CD4-positive, alpha-beta memory T cell (primary cell): Measurements from ENCODE around the gene SEPTIN2. TPM values are rescaled to one million over a fixed set of nuclear protein-coding genes. Genes with fewer than 3 reads are reported as not detected.
A peak's percentile ranks its signal among the peaks of the same experiment; 100 is the strongest.
"Not testable (repeated sequence)": the region's sequence is repeated elsewhere in the genome, so short reads cannot be mapped to it uniquely, and the experiment has no call there.

Experiments
- CTCF ChIA-PET: fragments of 350-600 bp; sonication (Branson Sonifier 250); formaldehyde crosslinking; loops from one replicate; lab custom pipeline; 2021; ENCODE audit warnings: inconsistent platforms; ENCODE audit not compliant: partially characterized antibody; lab: Charles Lee
- POLR2A ChIA-PET: fragments of 350-600 bp; sonication (Branson Sonifier 250); formaldehyde crosslinking; loops from one replicate; lab custom pipeline; 2021; ENCODE audit not compliant: partially characterized antibody; lab: Charles Lee
- DNase-seq, 5 donors: peaks; one replicate each; pipeline versions ENCODE4 v3.0.0 to v3.0.0-alpha.2; 2020 to 2022; ENCODE audit warnings: mixed read lengths in 1 of 5
- H3K27ac ChIP-seq: one replicate; pipeline ENCODE4 v1.7.0; 2013; ENCODE audit warnings: low read depth, low read length
- H3K27me3 ChIP-seq: 2 replicates; pipeline ENCODE4 v1.7.0; 2013; ENCODE audit warnings: mild to moderate bottlenecking, low read length, moderate library complexity; ENCODE audit not compliant: insufficient read depth
- H3K36me3 ChIP-seq: 2 replicates; pipeline ENCODE4 v1.7.0; 2013; ENCODE audit warnings: mild to moderate bottlenecking, low read length, moderate library complexity; ENCODE audit not compliant: insufficient read depth
- H3K4me1 ChIP-seq: 2 replicates; pipeline ENCODE4 v1.7.0; 2013; ENCODE audit warnings: mild to moderate bottlenecking, low read length, moderate library complexity; ENCODE audit not compliant: insufficient read depth
- H3K4me3 ChIP-seq, 2 donors: one replicate each; pipeline ENCODE4 v1.7.0; 2013; ENCODE audit warnings: low read length in 2 of 2, mild to moderate bottlenecking in 1 of 2
- H3K9me3 ChIP-seq, 2 donors: one replicate each; pipeline ENCODE4 v1.7.0; 2013; ENCODE audit warnings: low read length in 2 of 2, control low read depth in 1 of 2; ENCODE audit not compliant: control insufficient read depth in 1 of 2
- H3K27ac Mint-ChIP-seq, 7 donors: one replicate each; pipeline ENCODE4 v1.8.0; 2020 to 2021; ENCODE audit warnings: mixed read lengths in 7 of 7, mild to moderate bottlenecking in 6 of 7, inconsistent platforms in 3 of 7, moderate library complexity in 3 of 7
- H3K27me3 Mint-ChIP-seq, 2 donors: one replicate each; pipeline ENCODE4 v1.8.0; 2020 to 2021; ENCODE audit warnings: mixed read lengths in 2 of 2
- H3K36me3 Mint-ChIP-seq, 2 donors: one replicate each; pipeline ENCODE4 v1.8.0; 2020 to 2021; ENCODE audit warnings: mixed read lengths in 2 of 2, inconsistent platforms in 1 of 2, mild to moderate bottlenecking in 1 of 2
- H3K4me1 Mint-ChIP-seq, 4 donors: one replicate each; pipeline ENCODE4 v1.8.0; 2020 to 2021; ENCODE audit warnings: mixed read lengths in 4 of 4, mild to moderate bottlenecking in 1 of 4
- H3K4me3 Mint-ChIP-seq, 8 donors: one replicate each; pipeline ENCODE4 v1.8.0; 2020 to 2021; ENCODE audit warnings: mixed read lengths in 8 of 8, mild to moderate bottlenecking in 7 of 8, moderate library complexity in 6 of 8, inconsistent platforms in 3 of 8
- H3K9me3 Mint-ChIP-seq, 8 donors: one replicate each; pipeline ENCODE4 v1.8.0; 2020 to 2021; ENCODE audit warnings: mixed read lengths in 8 of 8, mild to moderate bottlenecking in 5 of 8, inconsistent platforms in 3 of 8, moderate library complexity in 1 of 8
- intact Hi-C: fragments of 100-400 bp; cut with micrococcal nuclease; formaldehyde crosslinking; loops from one replicate; pipeline ENCODE4 v1.15.1; 2023
- polyA plus RNA-seq, 2 donors: library from polyadenylated mRNA; unstranded; fragments of 300-500 nt; fragmentation: Illumina TruSeq; gene quantifications; one replicate each; pipeline ENCODE4 v1.2.3, GENCODE V29; 2021
- total RNA-seq, 2 experiments: library from RNA; stranded (reverse); gene quantifications; one replicate each; pipeline ENCODE4 v1.2.3, GENCODE V29; 2021

Gene SEPTIN2
- total and polyA plus RNA-seq, 4 experiments from 2014 or later = 187 to 362 (median 290) TPM

GRCh38 chr2:241293378-241293797, 22.3 kb upstream of the SEPTIN2 start:
- intact Hi-C loops = not testable (repeated sequence)
- POLR2A ChIA-PET = interaction anchor here (2.8 kb wide), 1 partner anchor 21 kb away, joined by 14 read pairs; the partner anchor contains the start of genes HDLBP and SEPTIN2

GRCh38 chr2:241295326-241296095, 20.2 kb upstream of the SEPTIN2 start:
- H3K27ac ChIP-seq = no peak overlapping the region
- CTCF ChIA-PET = no interaction called here
- H3K27ac Mint-ChIP-seq = peak overlapping the region in 1 of 7 donors; percentile 4
- peaks cover 34 to 75% (median 56%) of the 10 kb centered on the region in 4 donors for H3K4me1 Mint-ChIP-seq
- H3K36me3 Mint-ChIP-seq = peaks cover 3 to 7% of the 10 kb centered on the region in 2 donors
- no peaks in the 10 kb centered on the region for H3K36me3 ChIP-seq
- peaks cover 0 to 2% (median 0%) of the 10 kb centered on the region in 8 donors for H3K9me3 Mint-ChIP-seq
- no peak overlapping the region for H3K4me3 Mint-ChIP-seq
- no peak overlapping the region for H3K4me3 ChIP-seq
- POLR2A ChIA-PET = no interaction called here
- intact Hi-C loops = no loop called here
- H3K9me3 ChIP-seq = no peaks in the 10 kb centered on the region
- no peaks in the 10 kb centered on the region for H3K27me3 Mint-ChIP-seq
- H3K27me3 ChIP-seq = no peaks in the 10 kb centered on the region
- H3K4me1 ChIP-seq = peaks cover 44% of the 10 kb centered on the region
- no peak for DNase-seq

More at GRCh38 chr2:241293378-241293797, 22.3 kb upstream of the SEPTIN2 start:
- not testable (repeated sequence) for H3K27me3 Mint-ChIP-seq, H3K27ac ChIP-seq, H3K36me3 Mint-ChIP-seq, DNase-seq, H3K36me3 ChIP-seq, H3K4me3 ChIP-seq, H3K9me3 ChIP-seq, H3K27me3 ChIP-seq, H3K9me3 Mint-ChIP-seq, H3K27ac Mint-ChIP-seq, H3K4me3 Mint-ChIP-seq
- CTCF ChIA-PET = interaction anchor here (1.5 kb wide), 1 partner anchor 9 kb away, joined by 6 read pairs; no protein-coding TSS in a partner anchor
- H3K4me1 Mint-ChIP-seq = peaks cover 35 to 72% (median 53%) of the 10 kb centered on the region in 4 donors
- peaks cover 23% of the 10 kb centered on the region for H3K4me1 ChIP-seq

GRCh38 chr2:241296767-241297166, 19.0 kb upstream of the SEPTIN2 start:
- Histone ChIP-seq H3K9me3 (no peaks in the 10 kb centered on the region), H3K36me3 (no peaks in the 10 kb centered on the region), H3K27me3 (no peaks in the 10 kb centered on the region), H3K27ac (no peak overlapping the region), H3K4me3 (no peak overlapping the region), H3K4me1 (peaks cover 39% of the 10 kb centered on the region)
- peak overlapping the region in 3 of 7 donors; percentile 11 to 89 (median 69) for H3K27ac Mint-ChIP-seq
- H3K9me3 Mint-ChIP-seq = peaks cover 0 to 2% (median 0%) of the 10 kb centered on the region in 8 donors
- H3K4me1 Mint-ChIP-seq = peaks cover 34 to 67% (median 52%) of the 10 kb centered on the region in 4 donors
- POLR2A ChIA-PET = interaction anchor here (5.8 kb wide), 1 partner anchor 18 kb away, joined by 46 read pairs; the partner anchor contains the start of genes HDLBP and SEPTIN2
- no peaks in the 10 kb centered on the region for H3K27me3 Mint-ChIP-seq
- H3K4me3 Mint-ChIP-seq = no peak overlapping the region
- H3K36me3 Mint-ChIP-seq = peaks cover 3 to 7% of the 10 kb centered on the region in 2 donors
- intact Hi-C loops = no loop called here
- no peak for DNase-seq
- CTCF ChIA-PET = interaction anchor here (2.4 kb wide), 1 partner anchor 22 kb away, joined by 6 read pairs; no protein-coding TSS in a partner anchor

GRCh38 chr2:241298673-241299072, 17.1 kb upstream of the SEPTIN2 start:
- Mint-ChIP-seq H3K27ac (peak overlapping the region; percentile 58 to 95 (median 87)), H3K4me1 (peaks cover 37 to 72% (median 54%) of the 10 kb centered on the region in 4 donors), H3K4me3 (peak overlapping the region; percentile 64 to 87 (median 76)), H3K36me3 (peaks cover 3 to 7% of the 10 kb centered on the region in 2 donors), H3K9me3 (no peaks in the 10 kb centered on the region), H3K27me3 (no peaks in the 10 kb centered on the region)
- Histone ChIP-seq H3K36me3 (no peaks in the 10 kb centered on the region), H3K4me3 (peak overlapping the region in 1 of 2 donors; percentile 3), H3K4me1 (peaks cover 45% of the 10 kb centered on the region), H3K27ac (peak overlapping the region; percentile 5), H3K9me3 (no peaks in the 10 kb centered on the region), H3K27me3 (no peaks in the 10 kb centered on the region)
- peak; percentile 47 to 61 (median 52) for DNase-seq
- ChIA-PET CTCF (interaction anchor here (1.2 to 3.2 kb wide), 5 partner anchors 10 to 20 kb away, joined by 3 to 14 read pairs (median 5); partner anchors contain the start of genes HDLBP and SEPTIN2), POLR2A (interaction anchor here (0.6 to 5.8 kb wide), 8 partner anchors 10 to 220 kb away, joined by 3 to 46 read pairs (median 4); partner anchors contain the start of genes HDLBP and SEPTIN2)
- intact Hi-C loops = loop anchor here (2.0 kb wide), 1 partner anchor 16 kb away; the partner anchor contains the start of genes HDLBP and SEPTIN2

GRCh38 chr2:241300000-241300399, 15.7 kb upstream of the SEPTIN2 start:
- Histone ChIP-seq H3K36me3 (no peaks in the 10 kb centered on the region), H3K4me1 (peaks cover 56% of the 10 kb centered on the region), H3K4me3 (no peak overlapping the region), H3K27ac (no peak overlapping the region), H3K27me3 (no peaks in the 10 kb centered on the region), H3K9me3 (no peaks in the 10 kb centered on the region)
- POLR2A ChIA-PET = interaction anchor here (5.8 kb wide), 1 partner anchor 15 kb away, joined by 46 read pairs; the partner anchor contains the start of genes HDLBP and SEPTIN2
- peak; percentile 23 to 59 (median 50) for DNase-seq
- CTCF ChIA-PET = interaction anchor here (3.2 kb wide), 1 partner anchor 15 kb away, joined by 14 read pairs; the partner anchor contains the start of genes HDLBP and SEPTIN2
- H3K4me1 Mint-ChIP-seq = peaks cover 39 to 77% (median 59%) of the 10 kb centered on the region in 4 donors
- intact Hi-C loops = loop anchor here (2.0 kb wide), 1 partner anchor 15 kb away; the partner anchor contains the start of genes HDLBP and SEPTIN2
- H3K27me3 Mint-ChIP-seq = no peaks in the 10 kb centered on the region
- H3K9me3 Mint-ChIP-seq = no peaks in the 10 kb centered on the region
- peak overlapping the region in 7 of 8 donors; percentile 25 to 65 (median 58) for H3K4me3 Mint-ChIP-seq
- H3K36me3 Mint-ChIP-seq = peaks cover 3 to 7% of the 10 kb centered on the region in 2 donors
- H3K27ac Mint-ChIP-seq = peak overlapping the region in 6 of 7 donors; percentile 29 to 89 (median 62)

DNA sequence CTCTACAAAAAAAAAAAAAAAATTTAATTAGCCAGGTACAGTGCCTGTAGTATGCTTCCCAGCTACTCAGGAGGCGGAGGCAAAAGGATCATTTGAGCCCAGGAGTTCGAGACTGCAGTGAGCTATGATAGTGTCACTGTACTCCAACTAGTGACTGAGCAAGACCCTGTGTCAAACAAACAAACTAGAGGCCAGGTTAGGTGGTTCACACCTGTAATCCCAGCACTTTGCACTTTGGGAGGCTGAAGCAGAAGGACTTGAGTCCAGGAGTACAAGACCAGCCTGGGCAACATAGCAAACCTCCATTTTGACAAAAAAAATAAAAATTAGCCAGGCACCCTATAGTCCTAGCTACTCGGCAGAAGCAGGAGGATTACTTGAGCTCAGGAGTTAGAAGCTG, 13.6 kb upstream of the SEPTIN2 start:
- H3K4me3 ChIP-seq = no peak overlapping the region
- H3K4me1 ChIP-seq = peaks cover 62% of the 10 kb centered on the region
- Mint-ChIP-seq H3K4me1 (peaks cover 36 to 76% (median 54%) of the 10 kb centered on the region in 4 donors), H3K27ac (peak overlapping the region in 2 of 7 donors; percentile 8 to 39), H3K27me3 (no peaks in the 10 kb centered on the region), H3K4me3 (no peak overlapping the region), H3K36me3 (peaks cover 3% of the 10 kb centered on the region in 2 donors), H3K9me3 (no peaks in the 10 kb centered on the region)
- H3K27me3 ChIP-seq = no peaks in the 10 kb centered on the region
- no peak for DNase-seq
- H3K27ac ChIP-seq = no peak overlapping the region
- intact Hi-C loops = no loop called here
- ChIA-PET POLR2A (interaction anchor here (1.2 to 5.8 kb wide), 2 partner anchors 10 to 13 kb away, joined by 3 to 46 read pairs; partner anchors contain the start of genes HDLBP and SEPTIN2), CTCF (interaction anchor here (1.0 to 1.9 kb wide), 3 partner anchors 9 to 387 kb away, joined by 3 to 6 read pairs (median 4); no protein-coding TSS in a partner anchor)
- no peaks in the 10 kb centered on the region for H3K9me3 ChIP-seq
- no peaks in the 10 kb centered on the region for H3K36me3 ChIP-seq
